SU-DHL-6 (cell line): ENCODE data around the gene C1GALT1C1L.

Experiments used
- H2AFZ ChIP-seq: fragments of 200-600 bp; sonication (generic); 2 replicates; pipeline ENCODE4 v1.6.1; 2014; ENCODE audit warnings: low read depth, mild to moderate bottlenecking, moderate library complexity, mixed read lengths, antibody characterized with exemption, low read length; ENCODE audit not compliant: severe bottlenecking
- H3F3A ChIP-seq: fragments of 200-600 bp; shearing (Covaris generic); 2 replicates; pipeline ENCODE4 v1.6.0; 2016; ENCODE audit warnings: antibody characterized with exemption, mild to moderate bottlenecking; ENCODE audit not compliant: insufficient read depth
- H3K27ac ChIP-seq: fragments of 200-600 bp; sonication (generic); 2 replicates; pipeline ENCODE4 v1.5.1; 2016; ENCODE audit warnings: low read depth, mild to moderate bottlenecking, low read length, moderate library complexity, mixed read lengths
- H3K27me3 ChIP-seq: fragments of 200-600 bp; sonication (generic), shearing (Covaris generic); 2 replicates; pipeline ENCODE4 v1.6.0; 2014; ENCODE audit warnings: mild to moderate bottlenecking, low read length
- H3K36me3 ChIP-seq: fragments of 200-600 bp; sonication (generic); 2 replicates; pipeline ENCODE4 v1.6.1; 2014; ENCODE audit warnings: mild to moderate bottlenecking, low read length, mixed read lengths
- H3K4me2 ChIP-seq: fragments of 300-600, 200-600 bp; shearing (Covaris generic), sonication (generic); 2 replicates; pipeline ENCODE4 v1.6.0; 2014; ENCODE audit warnings: low read length, low read depth, mild to moderate bottlenecking; ENCODE audit not compliant: poor library complexity, severe bottlenecking
- H3K4me3 ChIP-seq: fragments of 200-600 bp; sonication (generic); 2 replicates; pipeline ENCODE4 v1.5.1; 2014; ENCODE audit warnings: antibody characterized with exemption, low read length, mild to moderate bottlenecking, mixed read lengths; ENCODE audit not compliant: insufficient read depth, poor library complexity, severe bottlenecking
- H3K79me2 ChIP-seq: fragments of 200-600 bp; sonication (generic); 2 replicates; pipeline ENCODE4 v1.6.1; 2014; ENCODE audit warnings: mild to moderate bottlenecking, low read length, moderate library complexity; ENCODE audit not compliant: insufficient read depth
- H3K9ac ChIP-seq: fragments of 200-600 bp; sonication (generic); 2 replicates; pipeline ENCODE4 v1.7.0; 2014; ENCODE audit warnings: mild to moderate bottlenecking, low read length
- H3K9me2 ChIP-seq: fragments of 200-600 bp; sonication (generic); replicated peaks from 2 replicates; pipeline ENCODE4 v1.6.1; 2014; ENCODE audit warnings: low read length; ENCODE audit not compliant: insufficient read depth
- H3K9me3 ChIP-seq: fragments of 200-600 bp; sonication (generic); 2 replicates; pipeline ENCODE4 v1.6.1; 2014; ENCODE audit warnings: low read length, mixed read lengths; ENCODE audit not compliant: insufficient read depth
- H4K20me1 ChIP-seq: fragments of 200-600 bp; sonication (generic); 2 replicates; pipeline ENCODE4 v1.6.1; 2014; ENCODE audit warnings: low read depth, mild to moderate bottlenecking, antibody characterized with exemption, low read length, moderate library complexity, mixed read lengths
- EZH2phosphoT487 ChIP-seq: fragments of 200-600 bp; sonication (generic), shearing (Covaris generic); conservative IDR thresholded peaks from 2 replicates; pipeline ENCODE4 v1.6.1; 2018; ENCODE audit warnings: mild to moderate bottlenecking, antibody characterized with exemption, low read length, moderate library complexity, mixed read lengths
- TF ChIP-seq, protein P1 (sequence below): fragments of 200-600 bp; sonication (generic); IDR thresholded peaks from one replicate; pipeline ENCODE4 v1.5.1; 2017; ENCODE audit warnings: antibody characterized with exemption, mild to moderate bottlenecking, low read length, moderate library complexity; ENCODE audit not compliant: insufficient read depth, poor library complexity, severe bottlenecking

The C1GALT1C1L gene

DNA sequence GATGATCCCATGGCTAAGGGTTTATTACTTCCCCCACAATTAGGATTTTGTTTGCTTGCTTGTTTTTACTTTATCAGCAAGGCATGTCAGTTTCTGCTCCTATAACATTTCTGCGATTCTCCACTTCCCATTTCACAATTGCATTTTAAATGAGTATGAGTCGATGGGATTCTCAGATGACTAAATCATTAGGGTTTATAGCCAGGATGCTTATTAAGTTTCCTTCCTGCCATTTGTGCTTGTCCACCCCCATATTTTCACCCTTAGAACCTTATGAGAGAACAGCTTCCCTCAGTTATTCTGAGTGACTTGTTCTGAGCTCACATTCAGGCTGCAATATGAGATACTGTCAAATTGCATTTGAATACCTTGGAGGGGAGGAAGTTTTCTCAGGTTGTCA is 37.9 kb upstream of the C1GALT1C1L start:
- no peak for TF ChIP-seq EZH2phosphoT487
- TF ChIP-seq, protein P1, sequence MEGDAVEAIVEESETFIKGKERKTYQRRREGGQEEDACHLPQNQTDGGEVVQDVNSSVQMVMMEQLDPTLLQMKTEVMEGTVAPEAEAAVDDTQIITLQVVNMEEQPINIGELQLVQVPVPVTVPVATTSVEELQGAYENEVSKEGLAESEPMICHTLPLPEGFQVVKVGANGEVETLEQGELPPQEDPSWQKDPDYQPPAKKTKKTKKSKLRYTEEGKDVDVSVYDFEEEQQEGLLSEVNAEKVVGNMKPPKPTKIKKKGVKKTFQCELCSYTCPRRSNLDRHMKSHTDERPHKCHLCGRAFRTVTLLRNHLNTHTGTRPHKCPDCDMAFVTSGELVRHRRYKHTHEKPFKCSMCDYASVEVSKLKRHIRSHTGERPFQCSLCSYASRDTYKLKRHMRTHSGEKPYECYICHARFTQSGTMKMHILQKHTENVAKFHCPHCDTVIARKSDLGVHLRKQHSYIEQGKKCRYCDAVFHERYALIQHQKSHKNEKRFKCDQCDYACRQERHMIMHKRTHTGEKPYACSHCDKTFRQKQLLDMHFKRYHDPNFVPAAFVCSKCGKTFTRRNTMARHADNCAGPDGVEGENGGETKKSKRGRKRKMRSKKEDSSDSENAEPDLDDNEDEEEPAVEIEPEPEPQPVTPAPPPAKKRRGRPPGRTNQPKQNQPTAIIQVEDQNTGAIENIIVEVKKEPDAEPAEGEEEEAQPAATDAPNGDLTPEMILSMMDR = no peak
- Histone ChIP-seq H4K20me1 (no peaks in the 10 kb centered on the region), H3K27me3 (no peaks in the 10 kb centered on the region), H3K27ac (no peak overlapping the region), H3K79me2 (no peaks in the 10 kb centered on the region), H3F3A (no peaks in the 10 kb centered on the region), H3K9me3 (no peaks in the 10 kb centered on the region), H3K36me3 (no peaks in the 10 kb centered on the region), H3K4me2 (no peak overlapping the region), H3K4me3 (no peak overlapping the region), H3K9me2 (no peaks in the 10 kb centered on the region), H3K9ac (no peak overlapping the region), H2AFZ (no peak overlapping the region)

GRCh38 chr2:43710866-43711265 is 34.6 kb upstream of the C1GALT1C1L start:
- Histone ChIP-seq H3K9ac (no peak overlapping the region), H3K4me3 (no peak overlapping the region), H3K36me3 (no peaks in the 10 kb centered on the region), H3K9me3 (no peaks in the 10 kb centered on the region), H3K9me2 (no peaks in the 10 kb centered on the region), H3F3A (no peaks in the 10 kb centered on the region), H3K79me2 (no peaks in the 10 kb centered on the region), H4K20me1 (no peaks in the 10 kb centered on the region), H3K4me2 (no peak overlapping the region), H3K27ac (no peak overlapping the region), H2AFZ (no peak overlapping the region), H3K27me3 (no peaks in the 10 kb centered on the region)
- TF ChIP-seq EZH2phosphoT487 = no peak
- TF ChIP-seq, protein P1 = no peak

GRCh38 chr2:43708891-43709290 is 32.7 kb upstream of the C1GALT1C1L start:
- Histone ChIP-seq H3K27me3 (no peaks in the 10 kb centered on the region), H3K4me2 (no peak overlapping the region), H3K36me3 (no peaks in the 10 kb centered on the region), H3K79me2 (no peaks in the 10 kb centered on the region), H3K9me3 (no peaks in the 10 kb centered on the region), H3K9ac (no peak overlapping the region), H2AFZ (no peak overlapping the region), H3K27ac (no peak overlapping the region), H3K9me2 (no peaks in the 10 kb centered on the region), H3F3A (no peaks in the 10 kb centered on the region), H4K20me1 (no peaks in the 10 kb centered on the region), H3K4me3 (no peak overlapping the region)
- TF ChIP-seq, protein P1 = no peak
- TF ChIP-seq EZH2phosphoT487 = no peak

- Histone ChIP-seq H2AFZ (no peak overlapping the region), H3K27ac (no peak overlapping the region), H3K27me3 (no peaks in the 10 kb centered on the region), H3K36me3 (no peaks in the 10 kb centered on the region), H3K4me2 (no peak overlapping the region), H3K9me3 (no peaks in the 10 kb centered on the region), H3K9me2 (no peaks in the 10 kb centered on the region), H3K79me2 (no peaks in the 10 kb centered on the region), H3F3A (no peaks in the 10 kb centered on the region), H4K20me1 (no peaks in the 10 kb centered on the region), H3K9ac (no peak overlapping the region), H3K4me3 (no peak overlapping the region)
- TF ChIP-seq EZH2phosphoT487 = no peak
- TF ChIP-seq, protein P1 = no peak
Observed at GRCh38 chr2:43708178-43708577, 31.9 kb upstream of the C1GALT1C1L start.
